ENCODE measurements around the gene FOXL1.

The FOXL1 gene

GRCh38 chr16:86557587-86557986 lies 20.8 kb upstream of the FOXL1 start:
- Histone ChIP-seq H2AK5ac (ENCODE audit: low read length) (no peak overlapping the region), H3K56ac (ENCODE audit: low read length) (no peak overlapping the region), H3K4me2 (ENCODE audit: low read length) (no peak overlapping the region), H2BK5ac (ENCODE audit: low read length) (no peak overlapping the region), H4K8ac (ENCODE audit: low read depth, low read length) (no peak overlapping the region), H4K5ac (ENCODE audit: low read length) (no peak overlapping the region), H3K27me3 (ENCODE audit: insufficient read depth, low read length, poor library complexity) (no peaks in the 10 kb centered on the region), H3K79me2 (ENCODE audit: control insufficient read depth, insufficient read depth, low read length) (no peaks in the 10 kb centered on the region), H3K9ac (ENCODE audit: low read length) (no peak overlapping the region), H3K36me3 (ENCODE audit: control insufficient read depth, insufficient read depth, low read length) (no peaks in the 10 kb centered on the region), H3K23ac (ENCODE audit: low read length) (no peak overlapping the region), H3K4me1 (ENCODE audit: control insufficient read depth, low read depth, low read length) (no peaks in the 10 kb centered on the region), H3K18ac (ENCODE audit: low read length) (no peak overlapping the region), H3K4me3 (ENCODE audit: low read length) (no peak overlapping the region), H3K27ac (ENCODE audit: low read depth, low read length) (no peak overlapping the region), H3K79me1 (ENCODE audit: low read length) (peaks cover 2% of the 10 kb centered on the region), H2BK15ac (replicated peaks; ENCODE audit: low read depth) (no peak overlapping the region), H2BK120ac (ENCODE audit: low read depth, low read length) (no peak overlapping the region), H3K4ac (ENCODE audit: low read depth, low read length) (no peak overlapping the region)
- WGBS (ENCODE audit: extremely low coverage, insufficient coverage, low lambda C conversion rate) = no CpG with 5 or more reads among the region's 4 CpGs
- DNase-seq = no peak

DNA sequence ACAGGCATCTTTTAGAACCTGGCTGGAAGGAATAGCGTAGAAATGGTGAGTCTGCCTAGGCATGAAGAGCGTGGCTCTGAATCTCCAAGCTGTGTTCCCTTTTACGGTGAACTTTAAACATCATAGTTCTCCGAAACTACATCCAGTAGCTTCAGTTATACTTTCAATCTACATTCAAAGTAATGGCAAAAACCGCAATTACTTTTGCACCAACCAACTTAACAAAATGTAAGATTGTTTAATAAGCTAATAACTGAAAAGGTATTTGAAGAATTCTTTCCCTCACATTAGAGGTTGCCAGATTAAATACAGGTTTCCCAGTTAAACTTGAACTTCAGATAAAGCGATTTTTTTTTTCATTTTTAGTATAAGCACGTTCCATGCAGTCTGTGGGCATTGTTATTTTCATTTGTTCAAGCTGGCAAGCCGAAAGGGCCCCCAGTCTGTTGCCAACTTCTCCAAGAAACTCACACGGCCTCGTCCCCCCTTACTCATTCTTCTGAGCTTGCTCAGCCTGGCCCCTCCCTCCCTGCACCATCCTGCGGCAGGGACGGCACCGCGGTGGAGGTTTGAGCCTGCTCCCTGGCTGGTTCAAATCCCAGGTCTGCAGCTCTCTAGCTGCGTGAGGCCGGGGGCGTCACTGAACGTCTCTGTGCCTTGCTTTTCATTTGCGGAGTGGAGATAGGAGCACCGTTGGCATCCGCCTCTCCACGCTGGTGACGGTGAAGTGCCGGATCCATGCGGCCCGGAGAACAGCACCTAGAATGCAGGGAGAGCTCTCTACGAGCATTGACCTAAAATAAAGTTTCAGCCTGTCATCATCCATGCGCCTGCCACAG lies 19.8 kb upstream of the FOXL1 start:
- H2AK5ac ChIP-seq (ENCODE audit: low read length) = no peak overlapping the region
- no peak overlapping the region for H2BK5ac ChIP-seq (ENCODE audit: low read length)
- H3K18ac ChIP-seq (ENCODE audit: low read length) = no peak overlapping the region
- no peaks in the 10 kb centered on the region for H3K4me1 ChIP-seq (ENCODE audit: control insufficient read depth, low read depth, low read length)
- no peak overlapping the region for H2BK120ac ChIP-seq (ENCODE audit: low read depth, low read length)
- WGBS (ENCODE audit: extremely low coverage, insufficient coverage, low lambda C conversion rate) = no CpG with 5 or more reads among the region's 28 CpGs
- no peak overlapping the region for H3K27ac ChIP-seq (ENCODE audit: low read depth, low read length)
- no peak overlapping the region for H2BK15ac ChIP-seq (replicated peaks; ENCODE audit: low read depth)
- H3K27me3 ChIP-seq (ENCODE audit: insufficient read depth, low read length, poor library complexity) = peaks cover 3% of the 10 kb centered on the region
- H3K4me2 ChIP-seq (ENCODE audit: low read length) = no peak overlapping the region
- H3K4me3 ChIP-seq (ENCODE audit: low read length) = no peak overlapping the region
- H3K4ac ChIP-seq (ENCODE audit: low read depth, low read length) = no peak overlapping the region
- no peak for DNase-seq
- H3K79me1 ChIP-seq (ENCODE audit: low read length) = peaks cover 2% of the 10 kb centered on the region
- H3K36me3 ChIP-seq (ENCODE audit: control insufficient read depth, insufficient read depth, low read length) = no peaks in the 10 kb centered on the region
- no peak overlapping the region for H4K5ac ChIP-seq (ENCODE audit: low read length)
- H3K79me2 ChIP-seq (ENCODE audit: control insufficient read depth, insufficient read depth, low read length) = no peaks in the 10 kb centered on the region
- no peak overlapping the region for H3K9ac ChIP-seq (ENCODE audit: low read length)
- H3K23ac ChIP-seq (ENCODE audit: low read length) = no peak overlapping the region
- no peak overlapping the region for H4K8ac ChIP-seq (ENCODE audit: low read depth, low read length)
- H3K56ac ChIP-seq (ENCODE audit: low read length) = no peak overlapping the region

DNA sequence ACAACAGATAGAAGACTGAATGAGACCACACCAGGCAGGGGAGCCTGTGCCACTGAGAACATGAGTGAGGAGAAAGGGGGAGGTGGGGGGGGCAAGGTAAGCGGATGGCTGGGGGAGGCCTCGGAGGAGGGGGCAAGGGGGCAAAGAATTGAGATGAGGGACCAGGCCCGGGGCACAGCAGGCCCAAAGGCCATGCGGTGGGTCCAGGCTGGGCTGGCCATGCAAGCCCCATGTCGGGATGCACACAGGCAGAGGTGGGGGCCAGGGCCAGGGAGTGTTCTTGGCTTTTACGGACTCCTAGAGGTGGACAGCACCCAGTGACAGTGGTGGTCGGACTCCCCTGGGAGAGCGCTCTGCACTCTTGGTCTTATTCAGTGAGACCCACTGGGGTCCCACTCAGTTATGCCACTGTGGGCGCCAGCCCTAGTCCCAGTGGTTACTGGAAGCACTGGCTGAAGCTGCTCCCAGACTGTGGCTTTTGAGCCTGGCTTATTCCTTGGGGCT lies 18.5 kb upstream of the FOXL1 start:
- Histone ChIP-seq H3K27me3 (ENCODE audit: insufficient read depth, low read length, poor library complexity) (peaks cover 12% of the 10 kb centered on the region), H2AK5ac (ENCODE audit: low read length) (no peak overlapping the region), H4K8ac (ENCODE audit: low read depth, low read length) (no peak overlapping the region), H2BK120ac (ENCODE audit: low read depth, low read length) (no peak overlapping the region), H3K79me2 (ENCODE audit: control insufficient read depth, insufficient read depth, low read length) (no peaks in the 10 kb centered on the region), H3K4me1 (ENCODE audit: control insufficient read depth, low read depth, low read length) (peaks cover 3% of the 10 kb centered on the region), H3K4ac (ENCODE audit: low read depth, low read length) (no peak overlapping the region), H3K79me1 (ENCODE audit: low read length) (no peaks in the 10 kb centered on the region), H3K4me2 (ENCODE audit: low read length) (no peak overlapping the region), H3K18ac (ENCODE audit: low read length) (no peak overlapping the region), H2BK5ac (ENCODE audit: low read length) (no peak overlapping the region), H3K56ac (ENCODE audit: low read length) (no peak overlapping the region), H3K23ac (ENCODE audit: low read length) (no peak overlapping the region), H4K5ac (ENCODE audit: low read length) (no peak overlapping the region), H3K9ac (ENCODE audit: low read length) (no peak overlapping the region), H3K36me3 (ENCODE audit: control insufficient read depth, insufficient read depth, low read length) (no peaks in the 10 kb centered on the region), H3K27ac (ENCODE audit: low read depth, low read length) (no peak overlapping the region), H3K4me3 (ENCODE audit: low read length) (no peak overlapping the region), H2BK15ac (replicated peaks; ENCODE audit: low read depth) (no peak overlapping the region)
- no peak for DNase-seq
- no CpG with 5 or more reads among the region's 9 CpGs for WGBS (ENCODE audit: extremely low coverage, insufficient coverage, low lambda C conversion rate)

DNA sequence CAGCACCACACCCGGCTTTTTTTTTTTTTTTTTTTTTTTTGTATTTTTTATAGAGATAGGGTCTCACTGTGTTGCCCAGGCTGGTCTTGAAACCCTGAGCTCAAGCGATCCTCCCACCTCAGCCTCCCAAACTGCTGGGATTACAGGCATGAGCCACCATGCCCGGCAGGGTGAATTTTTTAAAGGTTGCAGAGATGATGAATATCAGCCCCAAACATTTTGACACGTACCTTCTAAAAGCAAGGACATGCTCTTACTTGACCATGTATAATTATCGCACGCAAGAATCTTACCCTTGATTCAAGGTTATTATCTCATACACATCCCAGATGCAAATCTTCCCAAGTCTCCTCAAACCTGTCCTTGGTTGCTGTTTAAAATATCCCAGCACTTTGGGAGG lies 16.0 kb upstream of the FOXL1 start:
- Histone ChIP-seq H2BK15ac (replicated peaks; ENCODE audit: low read depth) (no peak overlapping the region), H4K8ac (ENCODE audit: low read depth, low read length) (no peak overlapping the region), H3K18ac (ENCODE audit: low read length) (no peak overlapping the region), H3K23ac (ENCODE audit: low read length) (no peak overlapping the region), H3K79me1 (ENCODE audit: low read length) (no peaks in the 10 kb centered on the region), H3K56ac (ENCODE audit: low read length) (no peak overlapping the region), H3K4me1 (ENCODE audit: control insufficient read depth, low read depth, low read length) (peaks cover 3% of the 10 kb centered on the region), H2BK120ac (ENCODE audit: low read depth, low read length) (no peak overlapping the region), H2BK5ac (ENCODE audit: low read length) (no peak overlapping the region), H3K4me2 (ENCODE audit: low read length) (no peak overlapping the region), H4K5ac (ENCODE audit: low read length) (no peak overlapping the region), H3K36me3 (ENCODE audit: control insufficient read depth, insufficient read depth, low read length) (no peaks in the 10 kb centered on the region), H3K27me3 (ENCODE audit: insufficient read depth, low read length, poor library complexity) (peaks cover 25% of the 10 kb centered on the region), H3K4ac (ENCODE audit: low read depth, low read length) (no peak overlapping the region), H3K27ac (ENCODE audit: low read depth, low read length) (no peak overlapping the region), H2AK5ac (ENCODE audit: low read length) (no peak overlapping the region), H3K4me3 (ENCODE audit: low read length) (no peak overlapping the region), H3K79me2 (ENCODE audit: control insufficient read depth, insufficient read depth, low read length) (no peaks in the 10 kb centered on the region), H3K9ac (ENCODE audit: low read length) (no peak overlapping the region)
- WGBS (ENCODE audit: extremely low coverage, insufficient coverage, low lambda C conversion rate) = no CpG with 5 or more reads among the region's 6 CpGs
- no peak for DNase-seq

- Histone ChIP-seq H2BK120ac (ENCODE audit: low read depth, low read length) (no peak overlapping the region), H3K4ac (ENCODE audit: low read depth, low read length) (no peak overlapping the region), H3K4me3 (ENCODE audit: low read length) (no peak overlapping the region), H2BK5ac (ENCODE audit: low read length) (no peak overlapping the region), H3K56ac (ENCODE audit: low read length) (peak overlapping the region; percentile 25), H3K23ac (ENCODE audit: low read length) (no peak overlapping the region), H3K27me3 (ENCODE audit: insufficient read depth, low read length, poor library complexity) (peaks cover 38% of the 10 kb centered on the region), H4K8ac (ENCODE audit: low read depth, low read length) (no peak overlapping the region), H2AK5ac (ENCODE audit: low read length) (no peak overlapping the region), H2BK15ac (replicated peaks; ENCODE audit: low read depth) (no peak overlapping the region), H3K4me2 (ENCODE audit: low read length) (peak overlapping the region; percentile 18), H3K79me1 (ENCODE audit: low read length) (no peaks in the 10 kb centered on the region), H3K4me1 (ENCODE audit: control insufficient read depth, low read depth, low read length) (peaks cover 3% of the 10 kb centered on the region), H3K9ac (ENCODE audit: low read length) (no peak overlapping the region), H3K36me3 (ENCODE audit: control insufficient read depth, insufficient read depth, low read length) (no peaks in the 10 kb centered on the region), H3K18ac (ENCODE audit: low read length) (no peak overlapping the region), H3K27ac (ENCODE audit: low read depth, low read length) (no peak overlapping the region), H4K5ac (ENCODE audit: low read length) (no peak overlapping the region), H3K79me2 (ENCODE audit: control insufficient read depth, insufficient read depth, low read length) (no peaks in the 10 kb centered on the region)
- no CpG with 5 or more reads among the region's 41 CpGs for WGBS (ENCODE audit: extremely low coverage, insufficient coverage, low lambda C conversion rate)
- peak; percentile 86 for DNase-seq
Measured at GRCh38 chr16:86563469-86564345, 14.6 kb upstream of the FOXL1 start.

Data from mesendoderm (in vitro differentiated cells).